ENCODE results near the gene RORC. TPM values are rescaled to one million over a fixed set of nuclear protein-coding genes. Genes with fewer than 3 reads are reported as not detected.

RORC gene
- total and polyA plus RNA-seq, 2 donors (not counting 1 experiment from before 2014, with no cell fraction given) = 0.17 TPM; not detected in 1

DNA sequence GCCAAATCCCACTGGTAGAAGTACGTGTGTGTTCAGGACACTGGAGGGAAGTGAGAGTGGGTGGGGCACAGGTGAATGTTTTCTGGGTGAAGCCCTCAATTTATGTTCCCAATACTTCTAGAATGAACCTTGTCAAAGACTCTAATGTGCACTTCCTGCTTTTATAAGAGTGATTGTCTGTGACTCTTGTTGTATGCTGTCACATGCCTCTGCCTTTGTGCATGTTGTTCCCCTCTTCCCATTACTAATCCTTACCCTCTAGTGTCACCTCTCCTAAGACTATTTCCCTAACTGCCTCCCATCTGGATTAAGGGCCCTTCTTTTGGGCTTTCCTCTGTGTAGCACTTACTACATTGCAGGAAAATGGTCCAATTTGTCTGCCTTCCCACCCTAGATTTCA, 23.8 kb downstream of the RORC start:
- no peak for DNase-seq (ENCODE audit: low read depth in 2 of 2)

DNA sequence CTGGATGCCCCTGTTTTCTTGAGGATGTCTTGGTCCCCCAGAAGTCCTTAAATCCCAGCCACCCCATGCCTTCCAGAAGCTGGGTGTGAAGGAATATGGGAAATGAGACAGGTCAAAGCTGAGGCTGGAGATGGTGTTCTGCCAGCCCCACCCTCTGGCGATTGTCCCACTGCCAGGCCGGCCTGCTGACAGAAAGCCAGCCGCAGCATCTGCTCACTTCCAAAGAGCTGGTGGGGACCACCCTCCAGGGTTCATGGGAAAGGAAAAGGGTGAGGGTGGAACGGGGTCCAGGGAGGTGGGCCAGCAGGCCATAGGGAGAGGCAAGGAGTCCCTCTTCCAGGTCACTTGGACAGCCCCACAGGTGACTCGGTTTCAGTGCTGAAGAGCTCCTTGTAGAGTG, 24.5 kb downstream of the RORC start:
- no peaks in the 10 kb centered on the region for H3K79me2 ChIP-seq (ENCODE audit: control insufficient read depth, insufficient read depth, low read length)
- H3K4me1 ChIP-seq (ENCODE audit: control insufficient read depth, extremely low read depth, insufficient read depth, low read length) = no peaks in the 10 kb centered on the region
- no peaks in the 10 kb centered on the region for H3K36me3 ChIP-seq (ENCODE audit: control insufficient read depth, insufficient read depth, low read length)
- H3K9me3 ChIP-seq (ENCODE audit: control insufficient read depth, insufficient read depth, low read depth, low read length) = no peaks in the 10 kb centered on the region
- H4K20me1 ChIP-seq (ENCODE audit: control insufficient read depth, extremely low read depth, insufficient read depth, low read length) = no peaks in the 10 kb centered on the region
- no peak overlapping the region for H2AFZ ChIP-seq (ENCODE audit: low read length)
- peaks cover 47% of the 10 kb centered on the region for H3K27me3 ChIP-seq (ENCODE audit: control insufficient read depth, insufficient read depth, low read length)
- no peak for DNase-seq (ENCODE audit: low read depth in 2 of 2)
- H3K4me2 ChIP-seq (ENCODE audit: extremely low read depth, insufficient read depth, low read length) = no peak overlapping the region
- TF ChIP-seq EZH2 (IDR thresholded peaks at IDR 0.05; ENCODE audit: low read length, missing control alignments) = no peak
- TF ChIP-seq, protein P1, sequence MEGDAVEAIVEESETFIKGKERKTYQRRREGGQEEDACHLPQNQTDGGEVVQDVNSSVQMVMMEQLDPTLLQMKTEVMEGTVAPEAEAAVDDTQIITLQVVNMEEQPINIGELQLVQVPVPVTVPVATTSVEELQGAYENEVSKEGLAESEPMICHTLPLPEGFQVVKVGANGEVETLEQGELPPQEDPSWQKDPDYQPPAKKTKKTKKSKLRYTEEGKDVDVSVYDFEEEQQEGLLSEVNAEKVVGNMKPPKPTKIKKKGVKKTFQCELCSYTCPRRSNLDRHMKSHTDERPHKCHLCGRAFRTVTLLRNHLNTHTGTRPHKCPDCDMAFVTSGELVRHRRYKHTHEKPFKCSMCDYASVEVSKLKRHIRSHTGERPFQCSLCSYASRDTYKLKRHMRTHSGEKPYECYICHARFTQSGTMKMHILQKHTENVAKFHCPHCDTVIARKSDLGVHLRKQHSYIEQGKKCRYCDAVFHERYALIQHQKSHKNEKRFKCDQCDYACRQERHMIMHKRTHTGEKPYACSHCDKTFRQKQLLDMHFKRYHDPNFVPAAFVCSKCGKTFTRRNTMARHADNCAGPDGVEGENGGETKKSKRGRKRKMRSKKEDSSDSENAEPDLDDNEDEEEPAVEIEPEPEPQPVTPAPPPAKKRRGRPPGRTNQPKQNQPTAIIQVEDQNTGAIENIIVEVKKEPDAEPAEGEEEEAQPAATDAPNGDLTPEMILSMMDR (conservative IDR thresholded peaks at IDR 0.05 in 1 of 2, IDR thresholded peaks at IDR 0.05 in 1 of 2; ENCODE audit: low read depth in 1 of 2, low read length in 2 of 2) = no peak
- H3K27ac ChIP-seq (ENCODE audit: insufficient read depth, low read length) = no peak overlapping the region
- no peak overlapping the region for H3K4me3 ChIP-seq (replicated peaks in 1 of 4; ENCODE audit: control extremely low read depth in 1 of 4, insufficient read depth in 1 of 4, low read depth in 3 of 4, low read length in 4 of 4)
- H3K9ac ChIP-seq (ENCODE audit: insufficient read depth, low read length) = no peak overlapping the region

More for the DNA sequence above, 23.8 kb downstream of the RORC start:
- no peaks in the 10 kb centered on the region for H3K36me3 ChIP-seq (ENCODE audit: control insufficient read depth, insufficient read depth, low read length)
- H2AFZ ChIP-seq (ENCODE audit: low read length) = no peak overlapping the region
- peaks cover 45% of the 10 kb centered on the region for H3K27me3 ChIP-seq (ENCODE audit: control insufficient read depth, insufficient read depth, low read length)
- no peak overlapping the region for H3K4me2 ChIP-seq (ENCODE audit: extremely low read depth, insufficient read depth, low read length)
- H3K4me1 ChIP-seq (ENCODE audit: control insufficient read depth, extremely low read depth, insufficient read depth, low read length) = no peaks in the 10 kb centered on the region
- H3K27ac ChIP-seq (ENCODE audit: insufficient read depth, low read length) = no peak overlapping the region
- H3K4me3 ChIP-seq (replicated peaks in 1 of 4; ENCODE audit: control extremely low read depth in 1 of 4, insufficient read depth in 1 of 4, low read depth in 3 of 4, low read length in 4 of 4) = no peak overlapping the region
- TF ChIP-seq, protein P1 (conservative IDR thresholded peaks at IDR 0.05 in 1 of 2, IDR thresholded peaks at IDR 0.05 in 1 of 2; ENCODE audit: low read depth in 1 of 2, low read length in 2 of 2) = no peak
- no peak for TF ChIP-seq EZH2 (IDR thresholded peaks at IDR 0.05; ENCODE audit: low read length, missing control alignments)
- H3K79me2 ChIP-seq (ENCODE audit: control insufficient read depth, insufficient read depth, low read length) = no peaks in the 10 kb centered on the region
- no peaks in the 10 kb centered on the region for H3K9me3 ChIP-seq (ENCODE audit: control insufficient read depth, insufficient read depth, low read depth, low read length)
- H4K20me1 ChIP-seq (ENCODE audit: control insufficient read depth, extremely low read depth, insufficient read depth, low read length) = no peaks in the 10 kb centered on the region
- H3K9ac ChIP-seq (ENCODE audit: insufficient read depth, low read length) = no peak overlapping the region

DNA sequence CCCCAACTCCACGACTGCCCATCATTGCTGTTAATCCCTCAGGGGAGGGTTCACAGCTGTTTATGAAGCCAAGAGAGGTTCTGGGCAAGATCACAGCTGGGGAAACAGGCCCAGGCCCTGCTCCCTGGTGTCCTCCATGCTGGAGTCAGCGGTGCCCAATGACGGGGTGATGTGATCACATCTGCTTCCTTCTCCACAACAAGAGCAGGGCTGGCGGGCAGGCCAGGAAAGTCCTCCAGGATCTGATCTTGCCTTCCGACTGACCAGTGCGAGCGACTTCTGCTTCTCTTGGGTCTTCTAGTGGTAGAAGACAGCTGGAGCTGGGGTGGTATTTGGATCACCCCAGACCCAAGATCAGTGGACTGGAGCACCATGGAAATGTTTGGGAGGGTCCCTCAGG, 25.4 kb downstream of the RORC start:
- Histone ChIP-seq H3K36me3 (ENCODE audit: control insufficient read depth, insufficient read depth, low read length) (no peaks in the 10 kb centered on the region), H3K27ac (ENCODE audit: insufficient read depth, low read length) (no peak overlapping the region), H4K20me1 (ENCODE audit: control insufficient read depth, extremely low read depth, insufficient read depth, low read length) (no peaks in the 10 kb centered on the region), H3K9me3 (ENCODE audit: control insufficient read depth, insufficient read depth, low read depth, low read length) (no peaks in the 10 kb centered on the region), H3K4me1 (ENCODE audit: control insufficient read depth, extremely low read depth, insufficient read depth, low read length) (no peaks in the 10 kb centered on the region), H3K4me2 (ENCODE audit: extremely low read depth, insufficient read depth, low read length) (no peak overlapping the region), H3K4me3 (replicated peaks in 1 of 4; ENCODE audit: control extremely low read depth in 1 of 4, insufficient read depth in 1 of 4, low read depth in 3 of 4, low read length in 4 of 4) (no peak overlapping the region), H3K27me3 (ENCODE audit: control insufficient read depth, insufficient read depth, low read length) (peaks cover 48% of the 10 kb centered on the region), H2AFZ (ENCODE audit: low read length) (no peak overlapping the region), H3K79me2 (ENCODE audit: control insufficient read depth, insufficient read depth, low read length) (no peaks in the 10 kb centered on the region), H3K9ac (ENCODE audit: insufficient read depth, low read length) (no peak overlapping the region)
- TF ChIP-seq, protein P1 (conservative IDR thresholded peaks at IDR 0.05 in 1 of 2, IDR thresholded peaks at IDR 0.05 in 1 of 2; ENCODE audit: low read depth in 1 of 2, low read length in 2 of 2) = no peak
- peak; percentile 64 for TF ChIP-seq EZH2 (IDR thresholded peaks at IDR 0.05; ENCODE audit: low read length, missing control alignments)
- DNase-seq (ENCODE audit: low read depth in 2 of 2) = no peak

Data from fibroblast of lung (primary cell).